22Rv1 (cell line): ENCODE measurements around the gene HID1.

Experiments
- H3K27ac ChIP-seq: fragments of 450-650 bp; 2 replicates; pipeline ENCODE4 v1.5.1; 2017
- CTCF ChIP-seq: fragments of 450-650 bp; IDR thresholded peaks from 2 replicates; pipeline ENCODE4 v1.5.1; 2017; ENCODE audit warnings: mild to moderate bottlenecking
- ZFX ChIP-seq: fragments of 450-650 bp; IDR thresholded peaks from 2 replicates; pipeline ENCODE4 v1.6.1; 2017; ENCODE audit warnings: antibody characterized with exemption, borderline replicate concordance

Gene HID1

GRCh38 chr17:74975943-74976342 is 3.4 kb upstream of the HID1 start:
- no peak for TF ChIP-seq CTCF
- TF ChIP-seq ZFX = no peak
- H3K27ac ChIP-seq = no peak overlapping the region

- no peak for TF ChIP-seq CTCF
- TF ChIP-seq ZFX = no peak
- peak overlapping the region; percentile 91 for H3K27ac ChIP-seq
Observed at GRCh38 chr17:74972973-74973328, 392 bp upstream of the HID1 start.

- peak overlapping the region; percentile 91 for H3K27ac ChIP-seq
- TF ChIP-seq CTCF = no peak
Observed at GRCh38 chr17:74971842-74972106, 785 bp downstream of the HID1 start.

- peak overlapping the region; percentile 91 for H3K27ac ChIP-seq
- TF ChIP-seq CTCF (no peak), ZFX (no peak)
Observed at GRCh38 chr17:74971069-74971841, 1.3 kb downstream of the HID1 start.

- TF ChIP-seq ZFX (no peak), CTCF (no peak)
- H3K27ac ChIP-seq = peak overlapping the region; percentile 91
Observed at GRCh38 chr17:74970395-74970794, 2.2 kb downstream of the HID1 start.

GRCh38 chr17:74969501-74969900 is 3.1 kb downstream of the HID1 start:
- peak overlapping the region; percentile 91 for H3K27ac ChIP-seq

GRCh38 chr17:74968361-74968780 is 4.2 kb downstream of the HID1 start:
- TF ChIP-seq CTCF = no peak
- TF ChIP-seq ZFX = no peak
- peak overlapping the region; percentile 91 for H3K27ac ChIP-seq

- H3K27ac ChIP-seq = no peak overlapping the region
- TF ChIP-seq ZFX (no peak), CTCF (no peak)
Observed at GRCh38 chr17:74964988-74965622, 7.5 kb downstream of the HID1 start.
